Measurements from ENCODE around the gene PHLDB2.

The PHLDB2 gene

DNA sequence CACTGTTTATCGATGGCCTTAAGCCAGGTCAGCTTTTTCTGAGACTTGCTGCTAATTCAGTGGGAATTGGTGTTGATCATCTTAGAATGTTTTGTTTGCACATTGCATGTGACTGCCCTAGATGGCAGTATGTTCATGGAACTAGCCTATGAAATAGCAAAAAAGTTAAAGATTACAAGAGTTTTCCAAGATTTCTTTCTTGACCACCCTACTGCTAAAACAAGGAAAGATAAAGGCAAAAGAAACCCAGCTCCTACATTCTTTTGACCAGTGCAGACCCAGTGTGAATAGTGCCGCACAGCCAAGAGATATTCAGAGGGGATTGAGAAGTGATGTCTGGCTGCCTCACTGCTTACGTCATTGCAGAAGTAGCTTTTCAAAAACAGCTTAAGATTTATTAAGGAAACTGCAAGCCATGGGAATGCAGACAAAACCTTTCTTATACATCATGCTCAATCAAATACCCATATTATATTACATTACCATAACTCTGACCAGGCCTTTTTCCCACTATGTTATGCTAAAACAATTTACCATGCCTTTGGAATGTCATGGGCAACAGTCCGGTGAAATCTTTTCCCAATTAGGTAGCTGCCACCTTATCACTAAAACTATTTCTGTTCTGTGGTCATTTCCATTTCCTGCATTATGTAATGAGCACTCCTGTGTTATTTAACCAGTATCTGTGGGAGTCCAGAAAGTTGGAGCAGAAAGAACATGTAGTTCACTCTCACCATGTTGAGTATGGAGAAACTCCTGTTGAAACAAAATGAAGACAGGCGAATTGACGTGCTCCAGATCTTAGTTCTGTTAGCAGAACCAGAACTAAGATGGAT lies 6.0 kb downstream of the PHLDB2 start:
- TF ChIP-seq TAF1 (IDR thresholded peaks at IDR 0.05; ENCODE audit: borderline replicate concordance, insufficient read depth, low read length) (no peak), FOXP2 (optimal IDR thresholded peaks at IDR 0.05; ENCODE audit: borderline replicate concordance, extremely low read depth, extremely low read length, insufficient read depth) (no peak), SIN3A (IDR thresholded peaks at IDR 0.05; ENCODE audit: borderline replicate concordance, insufficient read depth, low read length) (no peak), POLR2AphosphoS5 (IDR thresholded peaks at IDR 0.05; ENCODE audit: low read depth, low read length) (no peak)
- TF ChIP-seq, protein P1, sequence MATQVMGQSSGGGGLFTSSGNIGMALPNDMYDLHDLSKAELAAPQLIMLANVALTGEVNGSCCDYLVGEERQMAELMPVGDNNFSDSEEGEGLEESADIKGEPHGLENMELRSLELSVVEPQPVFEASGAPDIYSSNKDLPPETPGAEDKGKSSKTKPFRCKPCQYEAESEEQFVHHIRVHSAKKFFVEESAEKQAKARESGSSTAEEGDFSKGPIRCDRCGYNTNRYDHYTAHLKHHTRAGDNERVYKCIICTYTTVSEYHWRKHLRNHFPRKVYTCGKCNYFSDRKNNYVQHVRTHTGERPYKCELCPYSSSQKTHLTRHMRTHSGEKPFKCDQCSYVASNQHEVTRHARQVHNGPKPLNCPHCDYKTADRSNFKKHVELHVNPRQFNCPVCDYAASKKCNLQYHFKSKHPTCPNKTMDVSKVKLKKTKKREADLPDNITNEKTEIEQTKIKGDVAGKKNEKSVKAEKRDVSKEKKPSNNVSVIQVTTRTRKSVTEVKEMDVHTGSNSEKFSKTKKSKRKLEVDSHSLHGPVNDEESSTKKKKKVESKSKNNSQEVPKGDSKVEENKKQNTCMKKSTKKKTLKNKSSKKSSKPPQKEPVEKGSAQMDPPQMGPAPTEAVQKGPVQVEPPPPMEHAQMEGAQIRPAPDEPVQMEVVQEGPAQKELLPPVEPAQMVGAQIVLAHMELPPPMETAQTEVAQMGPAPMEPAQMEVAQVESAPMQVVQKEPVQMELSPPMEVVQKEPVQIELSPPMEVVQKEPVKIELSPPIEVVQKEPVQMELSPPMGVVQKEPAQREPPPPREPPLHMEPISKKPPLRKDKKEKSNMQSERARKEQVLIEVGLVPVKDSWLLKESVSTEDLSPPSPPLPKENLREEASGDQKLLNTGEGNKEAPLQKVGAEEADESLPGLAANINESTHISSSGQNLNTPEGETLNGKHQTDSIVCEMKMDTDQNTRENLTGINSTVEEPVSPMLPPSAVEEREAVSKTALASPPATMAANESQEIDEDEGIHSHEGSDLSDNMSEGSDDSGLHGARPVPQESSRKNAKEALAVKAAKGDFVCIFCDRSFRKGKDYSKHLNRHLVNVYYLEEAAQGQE (IDR thresholded peaks at IDR 0.05; ENCODE audit: insufficient read depth in 1 of 2, low read depth in 2 of 2, low read length in 2 of 2), result no peak

DNA sequence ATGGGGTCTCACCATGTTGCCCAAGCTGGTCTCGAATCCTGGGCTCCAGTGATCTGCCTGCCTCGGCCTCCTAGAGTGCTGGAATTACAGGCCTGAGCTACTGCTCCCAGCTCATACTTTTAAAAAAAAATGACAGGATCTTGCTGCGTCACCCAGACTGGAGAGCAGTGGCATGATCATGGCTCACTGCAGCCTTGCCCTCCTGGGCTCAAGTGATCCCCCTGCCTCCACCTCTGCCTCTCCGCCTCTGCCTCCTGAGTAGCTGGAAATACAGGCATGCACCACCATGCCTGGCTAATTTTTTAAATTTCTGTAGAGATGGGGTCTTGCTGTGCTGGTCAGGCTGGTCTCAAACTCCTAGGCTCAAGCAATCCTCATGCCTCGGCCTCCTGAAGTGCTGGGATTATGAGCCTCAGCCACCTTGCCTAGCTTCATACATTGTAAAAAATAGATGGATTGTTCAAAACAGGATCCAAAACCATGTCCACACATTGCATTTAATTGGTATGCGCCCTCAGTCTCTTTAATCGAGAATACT lies 8.9 kb downstream of the PHLDB2 start:
- TF ChIP-seq, protein P1 (IDR thresholded peaks at IDR 0.05; ENCODE audit: insufficient read depth in 1 of 2, low read depth in 2 of 2, low read length in 2 of 2), result no peak
- no peak for TF ChIP-seq TAF1 (IDR thresholded peaks at IDR 0.05; ENCODE audit: borderline replicate concordance, insufficient read depth, low read length)
- TF ChIP-seq POLR2AphosphoS5 (IDR thresholded peaks at IDR 0.05; ENCODE audit: low read depth, low read length), result no peak
- no peak for TF ChIP-seq FOXP2 (optimal IDR thresholded peaks at IDR 0.05; ENCODE audit: borderline replicate concordance, extremely low read depth, extremely low read length, insufficient read depth)
- TF ChIP-seq SIN3A (IDR thresholded peaks at IDR 0.05; ENCODE audit: borderline replicate concordance, insufficient read depth, low read length), result no peak

DNA sequence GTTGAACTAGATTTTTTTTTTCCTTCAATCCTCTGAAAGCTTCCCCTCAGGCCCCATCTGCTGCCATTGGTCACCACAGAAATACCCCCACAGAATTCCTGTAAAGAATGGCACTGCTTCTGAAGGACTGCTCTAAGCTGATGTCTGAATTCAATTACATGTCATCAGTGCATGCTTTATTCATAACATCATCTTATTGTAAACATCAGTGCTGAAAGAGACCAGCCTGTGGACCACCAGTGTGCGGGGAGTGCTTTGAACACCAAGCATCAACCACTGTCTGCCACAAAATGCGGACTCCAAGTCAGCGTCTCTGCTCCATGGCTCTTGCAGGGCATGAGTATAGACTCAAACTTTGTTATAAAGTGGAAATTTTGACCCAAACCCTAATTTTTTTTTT lies 11.6 kb downstream of the PHLDB2 start:
- TF ChIP-seq POLR2AphosphoS5 (IDR thresholded peaks at IDR 0.05; ENCODE audit: low read depth, low read length) (no peak), SIN3A (IDR thresholded peaks at IDR 0.05; ENCODE audit: borderline replicate concordance, insufficient read depth, low read length) (no peak), FOXP2 (optimal IDR thresholded peaks at IDR 0.05; ENCODE audit: borderline replicate concordance, extremely low read depth, extremely low read length, insufficient read depth) (no peak), TAF1 (IDR thresholded peaks at IDR 0.05; ENCODE audit: borderline replicate concordance, insufficient read depth, low read length) (no peak)
- TF ChIP-seq, protein P1 (IDR thresholded peaks at IDR 0.05; ENCODE audit: insufficient read depth in 1 of 2, low read depth in 2 of 2, low read length in 2 of 2), result no peak

DNA sequence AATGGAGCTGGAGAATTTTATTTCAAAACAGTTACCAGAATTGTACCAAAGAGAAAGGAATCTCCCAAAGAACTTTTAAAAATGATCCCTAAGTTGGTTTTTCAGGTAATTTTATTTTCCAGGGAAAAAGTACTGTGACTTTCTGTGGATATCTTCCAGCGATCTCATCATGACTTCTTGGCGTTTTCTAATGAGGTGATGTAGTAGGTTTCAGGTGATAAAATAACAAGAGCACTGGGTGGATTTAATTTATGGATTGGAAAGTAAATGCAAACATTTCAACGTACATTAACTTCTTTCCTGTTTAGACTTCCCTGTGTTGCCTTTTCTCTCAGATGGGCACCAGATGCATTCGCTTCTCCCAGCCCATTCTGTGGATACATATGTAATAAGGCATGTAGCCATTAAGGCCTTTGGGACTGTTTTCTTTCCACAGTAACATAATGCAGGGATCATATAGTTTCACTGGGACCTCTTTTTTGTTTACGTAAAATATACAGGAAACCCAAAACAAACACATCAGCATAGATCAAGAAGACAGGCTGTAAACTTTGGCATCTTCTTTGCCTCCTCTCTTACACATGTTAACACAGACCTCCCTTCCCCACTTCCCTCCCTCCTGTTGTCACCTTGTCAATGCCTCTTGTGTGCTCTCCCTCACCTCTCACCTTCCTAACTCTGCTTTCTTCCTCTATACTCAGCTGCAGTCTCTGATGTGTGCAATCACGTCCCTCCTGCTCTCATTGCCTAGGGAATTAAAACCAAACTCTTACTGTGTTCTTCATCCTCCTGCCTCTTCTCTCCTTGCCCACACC lies 13.0 kb downstream of the PHLDB2 start:
- TF ChIP-seq POLR2AphosphoS5 (IDR thresholded peaks at IDR 0.05; ENCODE audit: low read depth, low read length), result no peak
- TF ChIP-seq SIN3A (IDR thresholded peaks at IDR 0.05; ENCODE audit: borderline replicate concordance, insufficient read depth, low read length), result no peak
- TF ChIP-seq, protein P1 (IDR thresholded peaks at IDR 0.05; ENCODE audit: insufficient read depth in 1 of 2, low read depth in 2 of 2, low read length in 2 of 2), result no peak
- TF ChIP-seq TAF1 (IDR thresholded peaks at IDR 0.05; ENCODE audit: borderline replicate concordance, insufficient read depth, low read length), result no peak
- no peak for TF ChIP-seq FOXP2 (optimal IDR thresholded peaks at IDR 0.05; ENCODE audit: borderline replicate concordance, extremely low read depth, extremely low read length, insufficient read depth)
